Activated CD8-positive, alpha-beta T cell treated with anti-CD3 and anti-CD28 coated beads for 36 hours (primary cell): ENCODE results near the gene SLX4IP. TPM values are rescaled to one million over a fixed set of nuclear protein-coding genes. Genes with fewer than 3 reads are reported as not detected.
A peak's percentile ranks its signal among the peaks of the same experiment; 100 is the strongest.

Experiments used
- ATAC-seq: fragments of 200-7000 bp; cut with Tn5 transposase; one replicate; pipeline ENCODE4 v1.10.0; 2021; ENCODE audit warnings: mild to moderate bottlenecking, moderate library complexity
- CTCF ChIA-PET: fragments of 350-600 bp; sonication (Branson Sonifier 250); formaldehyde crosslinking; loops from one replicate; lab custom pipeline; 2021; ENCODE audit warnings: antibody characterized with exemption; lab: Charles Lee
- POLR2A ChIA-PET: fragments of 350-600 bp; sonication (Branson Sonifier 250); formaldehyde crosslinking; loops from one replicate; lab custom pipeline; 2021; ENCODE audit warnings: antibody characterized with exemption; lab: Charles Lee
- DNase-seq: peaks from one replicate; pipeline ENCODE4 v3.0.0-alpha.2; 2020
- H3K27ac Mint-ChIP-seq: one replicate; pipeline ENCODE4 v1.8.0; 2021; ENCODE audit warnings: mild to moderate bottlenecking, mixed read lengths
- H3K27me3 Mint-ChIP-seq: one replicate; pipeline ENCODE4 v1.8.0; 2021; ENCODE audit warnings: mixed read lengths
- H3K36me3 Mint-ChIP-seq: one replicate; pipeline ENCODE4 v1.8.0; 2021; ENCODE audit warnings: low read depth, mixed read lengths
- H3K4me1 Mint-ChIP-seq: one replicate; pipeline ENCODE4 v1.8.0; 2021; ENCODE audit warnings: low read depth, mixed read lengths
- H3K4me3 Mint-ChIP-seq: one replicate; pipeline ENCODE4 v1.8.0; 2021; ENCODE audit warnings: mild to moderate bottlenecking, moderate library complexity, mixed read lengths
- H3K9me3 Mint-ChIP-seq: one replicate; pipeline ENCODE4 v1.8.0; 2021; ENCODE audit warnings: mixed read lengths
- CTCF ChIP-seq: fragments of 200-600 bp; IDR thresholded peaks from one replicate; pipeline ENCODE4 v1.8.0; 2022; ENCODE audit warnings: antibody characterized with exemption, mild to moderate bottlenecking
- intact Hi-C: fragments of 100-400 bp; cut with micrococcal nuclease; formaldehyde crosslinking; loops from one replicate; pipeline ENCODE4 v1.10.0; 2022
- total RNA-seq, 2 experiments: library from RNA; stranded (reverse); gene quantifications; one replicate each; pipeline ENCODE4 v1.2.3, GENCODE V29; 2021

Gene SLX4IP
- total RNA-seq, 2 experiments from 2014 or later: 6.5 to 7.3 TPM

DNA sequence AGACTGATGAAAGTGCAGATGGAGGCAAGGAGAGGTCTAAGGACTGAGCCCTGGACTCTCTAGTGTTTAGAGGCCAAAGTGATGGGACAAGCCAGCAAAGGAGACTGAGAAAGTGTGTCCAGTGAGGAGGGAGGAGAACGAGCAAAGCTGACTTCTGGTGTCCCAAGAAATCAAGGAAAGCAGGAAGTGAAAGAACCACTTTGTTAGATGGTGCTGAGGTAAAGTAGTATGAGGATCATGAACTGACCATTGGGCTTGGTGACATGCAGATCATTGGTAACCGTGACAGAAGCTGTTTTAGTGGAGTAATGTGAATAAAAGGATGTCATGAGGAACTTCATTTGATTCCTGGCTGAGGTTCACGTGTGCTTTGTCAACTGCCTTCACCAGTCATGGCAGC, 108.4 kb downstream of the SLX4IP start:
- no peak overlapping the region for H3K27ac Mint-ChIP-seq
- H3K9me3 Mint-ChIP-seq: no peaks in the 10 kb centered on the region
- POLR2A ChIA-PET: no interaction called here
- no peaks in the 10 kb centered on the region for H3K36me3 Mint-ChIP-seq
- CTCF ChIA-PET: interaction anchor here (1.0 kb wide), 1 partner anchor 9 kb away, joined by 3 read pairs; no protein-coding TSS in a partner anchor
- no peak overlapping the region for H3K4me3 Mint-ChIP-seq
- intact Hi-C loops: no loop called here
- no peaks in the 10 kb centered on the region for H3K27me3 Mint-ChIP-seq
- H3K4me1 Mint-ChIP-seq: peaks cover 10% of the 10 kb centered on the region
- no peak for DNase-seq
- no peak for ATAC-seq
- no peak for TF ChIP-seq CTCF

DNA sequence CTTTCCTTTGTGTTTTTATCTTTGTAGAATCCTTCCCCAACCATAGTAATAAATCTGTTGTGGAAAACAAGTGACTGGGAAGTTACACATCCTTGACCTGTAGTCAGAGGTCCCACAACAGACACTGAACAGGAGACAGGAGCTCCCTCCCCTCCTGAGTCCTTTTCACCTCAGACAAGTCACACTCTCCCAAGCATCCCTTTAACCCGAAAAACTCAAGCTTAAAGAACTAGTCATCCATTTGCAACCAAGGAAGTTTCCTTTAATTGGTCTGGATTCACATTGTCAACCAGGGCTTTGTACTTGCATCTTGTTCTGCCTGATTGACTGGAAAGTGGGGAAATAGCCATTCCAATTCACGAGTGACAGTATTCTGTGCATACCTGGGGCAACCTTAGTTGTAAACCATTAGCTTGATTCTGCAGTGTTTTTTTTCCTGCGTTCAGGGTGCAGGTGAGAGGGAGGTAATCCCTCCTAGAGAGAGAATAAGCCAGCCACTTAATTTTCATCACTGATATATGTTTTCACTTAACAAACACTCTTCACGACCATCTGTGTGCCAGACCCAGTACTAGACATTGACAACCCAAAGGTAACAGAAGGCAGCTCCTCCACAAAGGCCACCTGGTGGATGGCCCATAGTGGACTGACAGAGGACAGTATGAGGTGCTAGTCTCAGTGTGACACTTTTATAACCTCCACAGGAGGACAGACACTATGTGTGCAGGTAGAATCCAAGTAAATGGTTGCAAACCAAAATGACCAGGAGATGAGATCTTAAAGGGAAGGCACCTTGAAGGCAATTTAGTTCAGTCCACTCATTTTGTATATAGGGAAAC, 112.4 kb downstream of the SLX4IP start:
- Mint-ChIP-seq H3K27ac (no peak overlapping the region), H3K4me3 (no peak overlapping the region), H3K4me1 (peaks cover 29% of the 10 kb centered on the region), H3K9me3 (no peaks in the 10 kb centered on the region), H3K27me3 (no peaks in the 10 kb centered on the region), H3K36me3 (no peaks in the 10 kb centered on the region)
- no peak for TF ChIP-seq CTCF
- intact Hi-C loops: no loop called here
- ChIA-PET CTCF (no interaction called here), POLR2A (interaction anchor here (0.7 kb wide), 1 partner anchor 88 kb away, joined by 3 read pairs; no protein-coding TSS in a partner anchor)
- no peak for DNase-seq
- no peak for ATAC-seq

DNA sequence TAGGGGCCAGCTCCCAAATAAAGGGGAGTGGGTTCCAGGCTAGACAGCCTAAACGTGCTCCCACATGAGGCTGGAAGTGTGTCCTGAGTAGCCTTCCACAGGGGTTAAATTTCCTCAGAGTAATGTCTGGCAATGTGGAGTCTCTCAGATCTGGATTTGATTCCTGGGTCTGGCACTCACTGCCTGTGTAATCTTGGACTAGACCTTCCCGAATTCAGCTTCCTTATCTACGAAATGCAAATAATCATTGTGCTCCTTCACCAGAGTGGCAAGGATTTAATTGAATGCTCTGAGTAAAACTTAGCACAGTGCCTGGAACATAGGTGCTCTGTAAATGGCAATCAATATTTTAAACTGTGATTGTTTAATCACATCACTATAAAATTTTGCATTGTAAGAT, 114.4 kb downstream of the SLX4IP start:
- POLR2A ChIA-PET: no interaction called here

DNA sequence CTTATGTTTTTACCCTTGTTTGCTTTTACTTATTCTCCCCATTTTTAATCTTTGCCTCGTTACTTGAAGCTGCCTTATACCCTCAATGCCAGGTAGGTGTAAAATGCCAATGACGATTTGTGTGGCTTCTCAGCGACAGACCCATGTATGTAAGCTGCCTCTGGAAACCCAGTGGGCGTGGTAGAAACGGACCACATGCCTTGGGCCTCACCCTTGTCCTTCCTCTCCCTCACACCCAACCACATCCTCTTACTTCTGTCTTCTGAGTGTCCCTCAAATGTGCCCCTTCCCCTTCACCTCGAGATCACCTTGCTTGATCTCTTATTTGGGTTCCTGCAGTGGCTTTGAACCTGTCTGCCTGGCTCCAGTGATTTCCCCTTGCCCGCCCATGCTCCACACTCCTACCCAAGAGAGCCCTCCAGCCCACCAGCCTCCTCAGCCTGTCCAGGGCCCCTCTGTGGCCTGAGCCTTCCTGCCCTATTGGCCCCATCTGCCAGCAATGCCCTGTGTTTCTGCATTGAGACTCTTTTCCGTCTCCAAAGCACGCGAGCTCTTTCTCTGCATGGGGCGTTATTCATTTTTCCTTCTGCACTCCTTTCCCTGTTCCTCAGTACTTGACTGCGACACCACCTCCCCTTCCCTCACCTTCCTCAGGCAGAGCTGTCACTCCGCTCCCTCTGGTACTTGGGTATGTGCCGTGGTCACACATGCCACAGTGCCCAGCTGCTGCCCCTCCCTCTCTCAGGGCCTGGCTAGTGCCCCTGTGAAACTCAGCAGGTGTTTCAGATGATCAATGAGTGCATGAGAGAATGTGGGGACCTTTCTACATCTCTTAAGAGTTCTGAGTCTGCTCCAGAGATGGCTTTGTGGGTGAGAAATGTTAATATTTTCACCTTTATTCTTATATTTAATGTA, 115.4 kb downstream of the SLX4IP start:
- peak; percentile 63 for DNase-seq
- Mint-ChIP-seq H3K4me3 (no peak overlapping the region), H3K27me3 (no peaks in the 10 kb centered on the region), H3K36me3 (no peaks in the 10 kb centered on the region), H3K27ac (peak overlapping the region; percentile 50), H3K9me3 (no peaks in the 10 kb centered on the region), H3K4me1 (peaks cover 33% of the 10 kb centered on the region)
- intact Hi-C loops: loop anchor here (5.0 kb wide), 2 partner anchors 122 to 657 kb away; partner anchors contain the start of gene JAG1
- ChIA-PET CTCF (interaction anchor here (1.1 to 2.2 kb wide), 2 partner anchors 15 to 655 kb away, joined by 3 to 9 read pairs; no protein-coding TSS in a partner anchor), POLR2A (no interaction called here)
- TF ChIP-seq CTCF: no peak
- ATAC-seq: peak; percentile 76

More for the DNA sequence above, 114.4 kb downstream of the SLX4IP start:
- no peaks in the 10 kb centered on the region for H3K36me3 Mint-ChIP-seq
- no peaks in the 10 kb centered on the region for H3K9me3 Mint-ChIP-seq
- H3K4me3 Mint-ChIP-seq: no peak overlapping the region
- DNase-seq (no peak), ATAC-seq (no peak)
- CTCF ChIA-PET: interaction anchor here (2.2 kb wide), 1 partner anchor 14 kb away, joined by 9 read pairs; no protein-coding TSS in a partner anchor
- no peak for TF ChIP-seq CTCF
- H3K4me1 Mint-ChIP-seq: peaks cover 33% of the 10 kb centered on the region
- intact Hi-C loops: no loop called here
- H3K27me3 Mint-ChIP-seq: no peaks in the 10 kb centered on the region
- no peak overlapping the region for H3K27ac Mint-ChIP-seq
